GM10266 (cell line): ENCODE measurements around the gene LAMC1.
A peak's percentile ranks its signal among the peaks of the same experiment; 100 is the strongest.

Experiments
- DNase-seq: peaks from one replicate; pipeline ENCODE4 v3.0.0; 2012; ENCODE audit errors: extremely low spot score
- TF ChIP-seq, protein P1 (sequence below): IDR thresholded peaks from 2 replicates; pipeline ENCODE4 v1.5.1; 2012; ENCODE audit warnings: mild to moderate bottlenecking, low read depth; ENCODE audit not compliant: control insufficient read depth, insufficient read depth; ENCODE audit errors: missing control alignments

Gene LAMC1

DNA sequence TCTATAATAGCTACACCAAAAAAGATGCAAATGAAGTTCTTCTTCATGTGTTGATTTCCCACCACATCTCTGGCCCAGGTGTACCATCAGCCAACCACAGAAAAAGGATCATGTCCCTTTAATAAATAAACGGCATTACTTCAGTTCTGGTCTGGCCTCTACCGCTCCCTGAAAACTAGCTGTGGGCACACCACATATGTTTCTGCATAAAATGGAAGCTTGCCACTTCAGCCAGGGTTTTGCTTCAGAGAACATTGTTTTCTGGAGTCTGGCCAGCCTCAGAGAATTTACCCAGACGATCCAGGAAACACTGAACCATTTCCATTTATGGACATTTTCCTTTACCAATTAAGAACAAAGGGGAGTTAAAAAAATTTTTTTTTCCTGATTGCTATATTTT is 157.0 kb downstream of the LAMC1 start:
- peak; percentile 28 for DNase-seq
- TF ChIP-seq, protein P1, sequence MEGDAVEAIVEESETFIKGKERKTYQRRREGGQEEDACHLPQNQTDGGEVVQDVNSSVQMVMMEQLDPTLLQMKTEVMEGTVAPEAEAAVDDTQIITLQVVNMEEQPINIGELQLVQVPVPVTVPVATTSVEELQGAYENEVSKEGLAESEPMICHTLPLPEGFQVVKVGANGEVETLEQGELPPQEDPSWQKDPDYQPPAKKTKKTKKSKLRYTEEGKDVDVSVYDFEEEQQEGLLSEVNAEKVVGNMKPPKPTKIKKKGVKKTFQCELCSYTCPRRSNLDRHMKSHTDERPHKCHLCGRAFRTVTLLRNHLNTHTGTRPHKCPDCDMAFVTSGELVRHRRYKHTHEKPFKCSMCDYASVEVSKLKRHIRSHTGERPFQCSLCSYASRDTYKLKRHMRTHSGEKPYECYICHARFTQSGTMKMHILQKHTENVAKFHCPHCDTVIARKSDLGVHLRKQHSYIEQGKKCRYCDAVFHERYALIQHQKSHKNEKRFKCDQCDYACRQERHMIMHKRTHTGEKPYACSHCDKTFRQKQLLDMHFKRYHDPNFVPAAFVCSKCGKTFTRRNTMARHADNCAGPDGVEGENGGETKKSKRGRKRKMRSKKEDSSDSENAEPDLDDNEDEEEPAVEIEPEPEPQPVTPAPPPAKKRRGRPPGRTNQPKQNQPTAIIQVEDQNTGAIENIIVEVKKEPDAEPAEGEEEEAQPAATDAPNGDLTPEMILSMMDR, result no peak

DNA sequence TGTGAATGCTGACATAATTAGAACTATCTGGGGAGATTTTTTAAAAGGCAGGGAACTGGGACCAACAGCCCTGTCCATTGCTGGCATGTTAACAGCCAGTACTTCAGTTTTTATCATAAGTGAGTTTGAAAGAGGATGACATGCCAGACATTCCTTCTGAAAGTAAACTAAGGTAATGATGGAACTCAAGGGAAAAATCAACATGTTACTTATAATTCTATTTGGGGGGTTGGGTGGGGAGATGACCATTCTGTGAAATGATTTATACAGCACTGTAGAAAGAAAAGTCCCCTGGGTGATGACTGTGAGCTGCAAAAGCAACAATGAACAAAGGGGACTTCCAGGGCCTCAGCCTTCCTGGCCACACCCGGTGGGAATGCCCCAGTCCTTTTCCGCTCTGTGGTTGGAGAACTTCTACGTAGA is 157.4 kb downstream of the LAMC1 start:
- TF ChIP-seq, protein P1, result no peak
- DNase-seq, result peak; percentile 68

DNA sequence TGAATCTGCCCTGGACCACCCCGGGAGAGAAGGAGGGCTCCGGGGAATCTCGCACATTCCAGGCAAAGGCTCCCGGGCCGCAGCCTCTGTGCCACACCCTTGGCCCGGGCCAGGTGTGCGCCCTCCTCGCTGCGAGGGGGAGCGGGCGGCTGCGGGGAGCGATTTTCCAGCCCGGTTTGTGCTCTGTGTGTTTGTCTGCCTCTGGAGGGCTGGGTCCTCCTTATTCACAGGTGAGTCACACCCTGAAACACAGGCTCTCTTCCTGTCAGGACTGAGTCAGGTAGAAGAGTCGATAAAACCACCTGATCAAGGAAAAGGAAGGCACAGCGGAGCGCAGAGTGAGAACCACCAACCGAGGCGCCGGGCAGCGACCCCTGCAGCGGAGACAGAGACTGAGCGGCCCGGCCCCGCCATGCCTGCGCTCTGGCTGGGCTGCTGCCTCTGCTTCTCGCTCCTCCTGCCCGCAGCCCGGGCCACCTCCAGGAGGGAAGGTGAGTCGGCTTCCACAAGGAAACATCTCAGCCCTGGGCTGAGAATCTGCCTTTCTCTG is 162.8 kb downstream of the LAMC1 start, which contains the start of gene LAMC2:
Gene LAMC2, plus strand, starts transcription at position 324 of the 550 bp plus-strand sequence. Its CDS starts 89 bp downstream, at position 413.
- TF ChIP-seq, protein P1, result no peak
- no peak for DNase-seq

DNA sequence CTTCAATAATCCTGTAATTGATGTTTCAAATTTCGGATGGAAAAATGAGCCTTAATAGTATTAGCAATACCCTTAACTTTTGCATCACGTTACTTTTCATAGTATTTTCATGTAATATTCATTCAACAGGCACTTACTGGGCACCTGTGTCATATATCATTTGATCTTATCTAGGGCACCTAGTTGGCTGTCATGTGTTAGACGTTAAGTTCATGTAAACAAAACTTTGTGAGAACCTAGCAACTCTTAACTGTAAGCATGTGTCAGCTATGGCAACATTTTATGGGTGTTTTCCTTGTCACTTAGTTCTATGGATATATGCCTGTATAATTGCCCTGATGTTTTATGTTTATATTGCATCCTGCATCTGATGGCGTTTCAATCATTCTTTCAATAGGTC is 163.6 kb downstream of the LAMC1 start:
- TF ChIP-seq, protein P1, result no peak
- DNase-seq, result no peak

- no peak for DNase-seq
- TF ChIP-seq, protein P1, result no peak
These were observed 165.0 kb downstream of the LAMC1 start for GRCh38 chr1:183188240-183188639.

GRCh38 chr1:183191833-183192232 is 168.6 kb downstream of the LAMC1 start:
- TF ChIP-seq, protein P1, result no peak
- DNase-seq, result no peak

GRCh38 chr1:183193963-183194525 is 170.8 kb downstream of the LAMC1 start:
- no peak for DNase-seq
- TF ChIP-seq, protein P1, result no peak
